Heart right ventricle (tissue), 16 donors: ENCODE measurements around the gene SYNE1. TPM values are rescaled to one million over a fixed set of nuclear protein-coding genes. Genes with fewer than 3 reads are reported as not detected.

Experiments used
- ATAC-seq, 8 donors: fragments of 200-7000 bp; cut with Tn5 transposase; one replicate each; pipeline ENCODE4 v1.9.1; 2020; ENCODE audit warnings: mild to moderate bottlenecking in 8 of 8, moderate library complexity in 8 of 8, moderate number of reproducible peaks in 1 of 8
- DNase-seq, 2 donors: peaks; one replicate each; pipeline ENCODE4 v3.0.0-alpha.2; 2020
- H3K27ac ChIP-seq, 10 donors: fragments of 200-600 bp; sonication (generic) in 2 of 10; one replicate each; pipeline versions ENCODE4 v1.5.0 to v1.8.0; 2020 to 2022; ENCODE audit warnings: mild to moderate bottlenecking in 3 of 10
- H3K27me3 ChIP-seq, 7 donors: fragments of 200-600 bp; one replicate each; pipeline ENCODE4 v1.8.0; 2021 to 2022; ENCODE audit warnings: mild to moderate bottlenecking in 2 of 7
- H3K36me3 ChIP-seq, 9 donors: fragments of 200-600 bp; sonication (generic) in 1 of 9; one replicate each; pipeline versions ENCODE4 v1.5.0 to v1.8.0; 2020 to 2022; ENCODE audit warnings: mild to moderate bottlenecking in 2 of 9
- H3K4me1 ChIP-seq, 9 donors: fragments of 200-600 bp; sonication (generic) in 1 of 9; one replicate each; pipeline versions ENCODE4 v1.5.0 to v1.8.0; 2020 to 2022; ENCODE audit warnings: mild to moderate bottlenecking in 4 of 9
- H3K4me3 ChIP-seq, 10 donors: fragments of 200-600 bp; sonication (generic) in 2 of 10; one replicate each; pipeline versions ENCODE4 v1.5.0 to v1.8.0; 2020 to 2022; ENCODE audit warnings: mild to moderate bottlenecking in 7 of 10, moderate library complexity in 2 of 10
- H3K9me3 ChIP-seq, 11 donors: fragments of 200-600 bp in 10 of 11; sonication (generic) in 2 of 11; one replicate each; pipeline versions ENCODE4 v1.5.0 to v1.8.0; 2013 to 2022; ENCODE audit warnings: mild to moderate bottlenecking in 2 of 11, control low read depth in 1 of 11, moderate library complexity in 1 of 11
- WGBS, 2 donors: extraction: QIAGEN DNeasy Blood & Tissue Kit; methylation state at CpG; one replicate each; pipeline ENCODE4 v1.1.7; 2013; ENCODE audit warnings: inconsistent platforms in 1 of 2; 5-methylcytosine and 5-hydroxymethylcytosine counted together
- intact Hi-C, 10 donors: fragments of 100-400 bp; cut with DNase I; formaldehyde crosslinking; loops; one replicate each; pipeline versions ENCODE4 v1.11.1 to v1.14.2; 2022
- polyA plus RNA-seq, 2 donors: library from polyadenylated mRNA; stranded (reverse); fragments of 200-250 nt; gene quantifications; one replicate each; pipeline ENCODE4 v1.2.3, GENCODE V29; 2013
- total RNA-seq, 10 donors: library from RNA; stranded (reverse); fragmentation: NEBNext Ultra II Directional in 3 of 10; extraction: Animal tissue kit (Norgen Biotek cat#: 25700) in 3 of 10; gene quantifications; one replicate each; pipeline versions ENCODE4 v1.2.1 to v1.2.4, GENCODE V29; 2021 to 2023
- TF ChIP-seq, protein P1 (sequence below), 9 donors: fragments of 200-600 bp; sonication (generic) in 2 of 9; IDR thresholded peaks; one replicate each; pipeline versions ENCODE4 v1.5.0 to v1.8.0; 2021 to 2022; ENCODE audit warnings: antibody characterized with exemption in 9 of 9, mild to moderate bottlenecking in 5 of 9, moderate library complexity in 1 of 9
- donor health status: Arrhythmogenic right ventricular cardiomyopathy.
- donor health status: ischemic (EF 13 %, LVEDD 7.1; RV severe dilation, severe dysfunction).
- donor health status: healthy with polysubstance abuse.
- donor health status: DM: no; HTN: yes; CAD: no.
- donor health status: DM: no; HTN: no; CAD: no.
- donor health status: ischemic (EF 25% LVEDD 6.9; RV normal size, moderate dysfunction).
- donor health status: ischemic (EF 25% LVEDD 5.7; RV mildly dilated, moderate dysfunction).
- donor health status: healthy.
- donor health status: DM: yes; HTN: yes; CAD: no.
- donor health status: Ischemic cardiomyopathy.
- donor health status: ischemic (EF 35%, LVEDD 5.7; RV mildly dilated, moderate dysfunction).
- donor health status: nonischemic (EF 11% LVEDD 7.7; RV severe dilation, severe dysfunction).
- donor health status: DM: yes; HTN: yes; CAD: no.
- donor health status: PGD.
- donor health status: ischemic (EF 29% LVEDD 5.4; RV normal size, mild dysfunction).
- donor health status: nonischemic (EF 23%, LVEDD 6.1; RV moderate dilation, normal function).

SYNE1 gene
- total and polyA plus RNA-seq, 12 donors, result 18.9 to 176 (median 126) TPM

DNA sequence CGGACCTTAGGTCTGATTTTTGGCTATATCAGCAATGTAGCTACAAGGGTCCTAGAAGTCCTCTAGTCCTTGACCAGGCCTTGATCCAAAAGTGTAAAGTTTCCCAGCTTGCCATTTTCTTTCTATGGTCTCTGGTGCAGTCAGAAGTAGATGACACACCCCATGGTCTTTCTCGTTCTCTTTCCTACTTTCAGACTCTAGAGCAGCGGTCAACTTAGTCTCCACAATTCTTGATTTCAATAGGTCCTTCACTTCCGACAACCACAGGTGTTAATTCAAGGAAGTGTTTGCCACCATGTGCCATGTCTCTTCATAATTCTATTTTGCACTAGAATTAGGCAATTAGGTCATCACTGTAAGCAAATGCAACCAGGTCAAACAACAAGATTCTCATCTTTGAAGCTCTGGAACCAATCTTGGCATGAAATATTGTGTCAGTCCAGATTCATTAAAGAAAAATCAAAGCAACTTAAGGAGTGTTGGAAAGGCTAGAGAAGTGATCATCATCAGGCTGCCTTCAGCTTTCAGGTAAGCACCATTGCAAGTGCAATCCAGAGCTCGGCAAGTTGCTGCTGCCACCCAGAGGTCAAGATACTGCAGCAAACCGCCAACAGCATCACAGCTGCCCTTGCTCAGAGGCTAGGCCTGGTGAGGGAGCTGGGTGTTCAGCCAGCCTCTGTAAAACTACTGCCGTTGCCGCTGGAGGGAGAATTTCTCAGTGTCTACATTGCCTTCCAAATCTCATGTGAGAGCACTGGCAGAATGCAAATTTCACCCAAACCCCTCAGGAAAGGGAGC, 5.6 kb upstream of the SYNE1 start:
- Histone ChIP-seq H3K9me3 (no peaks in the 10 kb centered on the region), H3K36me3 (no peaks in the 10 kb centered on the region), H3K4me3 (no peak overlapping the region), H3K27ac (no peak overlapping the region), H3K27me3 (peaks cover 0 to 6% (median 0%) of the 10 kb centered on the region in 7 donors), H3K4me1 (peaks cover 0 to 4% (median 0%) of the 10 kb centered on the region in 9 donors)
- TF ChIP-seq, protein P1, sequence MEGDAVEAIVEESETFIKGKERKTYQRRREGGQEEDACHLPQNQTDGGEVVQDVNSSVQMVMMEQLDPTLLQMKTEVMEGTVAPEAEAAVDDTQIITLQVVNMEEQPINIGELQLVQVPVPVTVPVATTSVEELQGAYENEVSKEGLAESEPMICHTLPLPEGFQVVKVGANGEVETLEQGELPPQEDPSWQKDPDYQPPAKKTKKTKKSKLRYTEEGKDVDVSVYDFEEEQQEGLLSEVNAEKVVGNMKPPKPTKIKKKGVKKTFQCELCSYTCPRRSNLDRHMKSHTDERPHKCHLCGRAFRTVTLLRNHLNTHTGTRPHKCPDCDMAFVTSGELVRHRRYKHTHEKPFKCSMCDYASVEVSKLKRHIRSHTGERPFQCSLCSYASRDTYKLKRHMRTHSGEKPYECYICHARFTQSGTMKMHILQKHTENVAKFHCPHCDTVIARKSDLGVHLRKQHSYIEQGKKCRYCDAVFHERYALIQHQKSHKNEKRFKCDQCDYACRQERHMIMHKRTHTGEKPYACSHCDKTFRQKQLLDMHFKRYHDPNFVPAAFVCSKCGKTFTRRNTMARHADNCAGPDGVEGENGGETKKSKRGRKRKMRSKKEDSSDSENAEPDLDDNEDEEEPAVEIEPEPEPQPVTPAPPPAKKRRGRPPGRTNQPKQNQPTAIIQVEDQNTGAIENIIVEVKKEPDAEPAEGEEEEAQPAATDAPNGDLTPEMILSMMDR (IDR thresholded peaks at IDR 0.05), result peak; percentile 36 to 84 (median 66)
- ATAC-seq (peak; percentile 87 to 96 (median 92)), DNase-seq (peak; percentile 51 to 73)
- intact Hi-C loops, result loop anchor here in 9 of 10 donors (1.0 to 10.0 kb wide), 7 partner anchors 60 to 158 kb away; no protein-coding TSS in a partner anchor
- WGBS, 2 donors, result 45 to 46% methylated on average over 8 of the region's 8 CpGs

DNA sequence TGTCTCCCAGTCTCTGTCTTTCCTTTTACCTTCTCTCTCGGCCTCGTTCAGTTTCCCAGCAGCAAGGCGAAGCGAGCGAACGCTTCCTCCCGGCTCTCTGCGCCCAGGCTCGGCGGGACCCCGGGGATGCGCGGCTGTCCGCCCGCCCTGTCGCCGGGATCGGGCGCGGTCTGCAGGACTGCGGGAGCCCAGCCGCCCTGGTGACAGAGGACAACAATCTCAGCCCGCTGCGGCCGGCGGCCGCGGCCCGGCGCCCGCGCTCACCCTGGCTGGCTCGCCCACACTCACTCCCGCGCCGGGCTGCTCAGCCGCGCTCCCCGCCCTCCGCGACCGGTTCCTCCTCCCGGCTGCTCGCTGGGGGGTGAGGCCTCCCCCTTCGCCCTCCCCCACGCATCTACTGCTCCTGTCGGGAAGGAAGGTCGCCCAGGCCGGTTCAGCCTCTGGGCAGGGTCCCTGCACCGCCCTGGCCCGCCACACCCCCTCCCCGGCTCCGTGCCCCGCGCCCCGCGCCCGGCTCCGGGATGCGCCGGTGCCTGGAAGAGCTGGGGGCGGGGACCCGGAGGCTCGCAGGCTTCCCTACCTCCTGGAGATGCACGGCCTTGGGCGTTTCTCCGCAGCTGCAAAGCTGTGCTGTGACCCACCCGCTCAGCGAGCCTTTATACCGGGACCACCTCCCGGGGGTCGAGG, 410 bp downstream of the SYNE1 start:
- Histone ChIP-seq H3K36me3 (no peaks in the 10 kb centered on the region), H3K9me3 (no peaks in the 10 kb centered on the region), H3K4me1 (peaks cover 0 to 33% (median 13%) of the 10 kb centered on the region in 9 donors), H3K27ac (peak overlapping the region; percentile 24 to 86 (median 79)), H3K27me3 (peaks cover 0 to 23% (median 0%) of the 10 kb centered on the region in 7 donors), H3K4me3 (peak overlapping the region; percentile 53 to 82 (median 72))
- ATAC-seq (peak; percentile 66 to 91 (median 75)), DNase-seq (peak; percentile 38 to 61)
- WGBS, 2 donors, result 0 to 1% methylated on average over 64 to 72 of the region's 72 CpGs
- TF ChIP-seq, protein P1 (IDR thresholded peaks at IDR 0.05), result no peak
- intact Hi-C loops, result loop anchor here in 5 of 10 donors (5.0 to 10.0 kb wide), 4 partner anchors 39 to 242 kb away; partner anchors contain the start of gene MYCT1 (in 1 of the 5)

DNA sequence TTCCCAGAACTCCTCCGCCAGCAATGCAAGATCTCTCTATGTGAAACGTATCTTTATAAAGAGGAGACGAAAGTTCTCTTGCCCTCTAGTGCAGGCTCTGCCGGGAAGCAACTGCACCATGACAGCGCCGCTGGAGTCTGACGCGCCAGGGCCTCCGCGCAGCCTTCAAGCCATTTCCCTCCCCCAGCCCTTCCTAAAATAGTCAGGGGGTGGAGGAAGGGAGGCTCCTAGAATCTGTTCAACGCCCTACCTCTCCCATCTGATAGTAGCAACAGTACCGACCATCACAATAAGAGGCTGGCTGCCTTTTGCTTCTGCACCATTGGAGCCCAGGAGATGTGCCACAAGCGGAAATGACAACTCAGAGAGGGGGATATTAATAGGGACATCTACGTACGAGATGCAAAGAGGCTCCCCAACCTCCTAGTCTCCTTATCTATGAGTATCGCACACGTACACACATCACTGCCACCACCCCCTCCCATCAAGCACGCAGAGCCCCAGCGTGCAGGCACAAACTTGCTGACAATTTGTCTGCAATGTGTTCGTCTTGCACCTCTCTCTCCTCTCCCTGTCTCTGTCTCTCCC, 1.0 kb downstream of the SYNE1 start:
- TF ChIP-seq, protein P1 (IDR thresholded peaks at IDR 0.05), result no peak
- Histone ChIP-seq H3K9me3 (no peaks in the 10 kb centered on the region), H3K4me3 (peak overlapping the region; percentile 53 to 82 (median 72)), H3K27me3 (peaks cover 0 to 23% (median 0%) of the 10 kb centered on the region in 7 donors), H3K27ac (peak overlapping the region; percentile 24 to 86 (median 79)), H3K36me3 (no peaks in the 10 kb centered on the region), H3K4me1 (peaks cover 0 to 33% (median 13%) of the 10 kb centered on the region in 9 donors)
- intact Hi-C loops, result loop anchor here in 5 of 10 donors (5.0 to 10.0 kb wide), 4 partner anchors 39 to 241 kb away; partner anchors contain the start of gene MYCT1 (in 1 of the 5)
- 1% methylated on average over 20 of the region's 20 CpGs for WGBS, 2 donors
- ATAC-seq (peak; percentile 74 to 92 (median 88)), DNase-seq (peak; percentile 42 to 56)

DNA sequence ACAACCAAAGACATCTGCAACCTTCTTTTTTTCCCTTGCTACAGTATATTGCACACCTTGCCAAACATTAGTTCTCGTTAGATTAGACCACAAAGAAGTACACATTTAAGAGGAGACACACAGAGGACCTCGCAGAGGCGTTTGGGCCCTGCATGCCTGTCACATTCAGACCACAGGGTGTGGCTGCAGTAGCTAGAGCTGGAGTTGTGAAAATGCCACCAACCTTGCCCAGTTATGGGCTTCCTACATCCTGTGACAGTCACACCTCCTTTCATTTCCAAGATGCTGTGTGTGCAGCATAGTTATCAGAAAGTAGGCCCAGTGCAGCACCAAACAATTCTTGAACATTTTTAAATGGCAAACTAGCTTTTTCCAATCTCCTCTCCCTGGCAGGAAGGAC, 2.4 kb downstream of the SYNE1 start:
- Histone ChIP-seq H3K9me3 (no peaks in the 10 kb centered on the region), H3K27ac (peak overlapping the region in 2 of 10 donors; percentile 70 to 85), H3K27me3 (peaks cover 0 to 23% (median 0%) of the 10 kb centered on the region in 7 donors), H3K36me3 (no peaks in the 10 kb centered on the region), H3K4me3 (peak overlapping the region in 4 of 10 donors; percentile 53 to 79 (median 76)), H3K4me1 (peaks cover 0 to 33% (median 13%) of the 10 kb centered on the region in 9 donors)
- TF ChIP-seq, protein P1 (IDR thresholded peaks at IDR 0.05), result no peak
- intact Hi-C loops, result loop anchor here in 5 of 10 donors (5.0 to 10.0 kb wide), 4 partner anchors 37 to 240 kb away; partner anchors contain the start of gene MYCT1 (in 1 of the 5)
- no peak for ATAC-seq
- no peak for DNase-seq
- 81 to 85% methylated on average over 3 of the region's 3 CpGs for WGBS, 2 donors
